ENCODE data around the gene SLC38A10. TPM values are rescaled to one million over a fixed set of nuclear protein-coding genes. Genes with fewer than 3 reads are reported as not detected.

Gene SLC38A10
- total RNA-seq, 4 donors from 2014 or later: 126 to 206 (median 169) TPM

- Histone ChIP-seq H3K27me3 (no peaks in the 10 kb centered on the region), H3K4me1 (no peaks in the 10 kb centered on the region), H3K9me3 (no peaks in the 10 kb centered on the region), H3K36me3 (no peaks in the 10 kb centered on the region), H3K27ac (no peak overlapping the region), H3K4me3 (no peak overlapping the region)
- no peak for DNase-seq
- no peak for TF ChIP-seq CTCF (IDR thresholded peaks at IDR 0.05)
These were observed 94.9 kb downstream of the SLC38A10 start for GRCh38 chr17:81200201-81200600.

GRCh38 chr17:81199482-81199830 lies 95.7 kb downstream of the SLC38A10 start:
- no peak for TF ChIP-seq CTCF (IDR thresholded peaks at IDR 0.05)
- TF ChIP-seq POLR2A (IDR thresholded peaks at IDR 0.05): no peak
- DNase-seq: no peak

GRCh38 chr17:81198826-81199481 lies 96.2 kb downstream of the SLC38A10 start:
- H3K36me3 ChIP-seq: no peaks in the 10 kb centered on the region
- H3K27me3 ChIP-seq: no peaks in the 10 kb centered on the region
- no peak for DNase-seq
- TF ChIP-seq POLR2A (IDR thresholded peaks at IDR 0.05) (no peak), CTCF (IDR thresholded peaks at IDR 0.05) (no peak)
- no peak overlapping the region for H3K4me3 ChIP-seq
- no peaks in the 10 kb centered on the region for H3K4me1 ChIP-seq
- no peaks in the 10 kb centered on the region for H3K9me3 ChIP-seq
- H3K27ac ChIP-seq: no peak overlapping the region

More at GRCh38 chr17:81199482-81199830, 95.7 kb downstream of the SLC38A10 start:
- H3K36me3 ChIP-seq: no peaks in the 10 kb centered on the region
- no peak overlapping the region for H3K4me3 ChIP-seq
- H3K27me3 ChIP-seq: no peaks in the 10 kb centered on the region
- no peaks in the 10 kb centered on the region for H3K9me3 ChIP-seq
- no peaks in the 10 kb centered on the region for H3K4me1 ChIP-seq
- H3K27ac ChIP-seq: no peak overlapping the region

- Histone ChIP-seq H3K27me3 (no peaks in the 10 kb centered on the region), H3K9me3 (no peaks in the 10 kb centered on the region), H3K4me3 (no peak overlapping the region), H3K27ac (no peak overlapping the region), H3K4me1 (no peaks in the 10 kb centered on the region), H3K36me3 (no peaks in the 10 kb centered on the region)
- TF ChIP-seq CTCF (IDR thresholded peaks at IDR 0.05) (no peak), POLR2A (IDR thresholded peaks at IDR 0.05) (no peak)
- DNase-seq: no peak
These were observed 97.1 kb downstream of the SLC38A10 start for GRCh38 chr17:81197831-81198490.

- Histone ChIP-seq H3K27ac (no peak overlapping the region), H3K4me3 (no peak overlapping the region), H3K27me3 (no peaks in the 10 kb centered on the region), H3K4me1 (no peaks in the 10 kb centered on the region), H3K9me3 (no peaks in the 10 kb centered on the region), H3K36me3 (no peaks in the 10 kb centered on the region)
- TF ChIP-seq CTCF (IDR thresholded peaks at IDR 0.05) (no peak), POLR2A (IDR thresholded peaks at IDR 0.05) (no peak)
- no peak for DNase-seq
These were observed 97.7 kb downstream of the SLC38A10 start for GRCh38 chr17:81197409-81197795.
